Hepatocyte (in vitro differentiated cells): ENCODE results near the gene ZFPM1.

Experiments used
- EZH2 ChIP-seq: fragments of 200-600 bp; sonication (generic); IDR thresholded peaks from 2 replicates; pipeline ENCODE4 v1.6.1; 2016; ENCODE audit warnings: antibody characterized with exemption, mild to moderate bottlenecking, borderline replicate concordance
- TF ChIP-seq, protein P1 (sequence below): fragments of 200-600 bp; sonication (generic); IDR thresholded peaks from 2 replicates; pipeline ENCODE4 v1.5.1; 2016; ENCODE audit warnings: antibody characterized with exemption, mild to moderate bottlenecking; ENCODE audit not compliant: poor library complexity

DNA sequence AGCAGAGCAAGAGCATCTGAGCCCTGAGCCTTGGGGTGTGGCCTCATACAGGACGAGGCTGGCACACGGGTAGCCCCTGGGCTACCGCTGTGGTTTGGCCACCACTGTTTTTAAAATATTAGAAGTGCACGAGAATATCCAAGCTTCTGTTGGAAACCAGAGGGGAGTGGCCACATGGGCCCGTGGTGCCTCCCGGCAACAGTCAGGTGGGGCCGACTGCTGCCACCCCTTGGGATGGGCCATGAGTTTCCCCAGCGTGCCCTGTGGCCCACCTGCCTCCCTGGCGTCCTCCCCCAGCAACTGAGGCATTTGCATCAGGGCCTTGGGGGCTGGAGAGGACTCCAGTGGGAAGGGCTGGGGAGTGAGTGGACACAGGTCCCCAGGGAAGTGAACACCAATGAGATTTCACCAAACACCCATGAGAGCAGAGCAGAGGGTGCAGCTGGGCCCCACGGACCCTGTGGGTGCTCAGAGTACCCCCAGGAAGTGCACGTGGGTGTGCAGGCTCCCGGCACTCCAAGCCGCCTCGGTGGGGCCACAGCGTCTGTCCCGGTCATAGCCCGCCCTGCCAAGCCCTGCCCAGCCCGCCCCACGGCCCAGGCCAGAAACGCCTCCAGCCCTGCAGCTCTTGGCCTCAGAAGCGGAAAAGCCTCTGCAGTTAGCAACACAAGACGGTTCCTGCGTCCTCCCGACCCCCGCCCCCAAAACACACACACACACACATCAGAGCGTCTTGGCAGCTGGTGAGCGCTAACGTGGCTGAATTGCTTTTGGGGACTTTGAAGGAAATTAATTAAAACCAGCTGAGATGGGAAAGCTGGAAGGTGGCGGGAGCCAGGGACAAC is 47.6 kb upstream of the ZFPM1 start:
- TF ChIP-seq, protein P1, sequence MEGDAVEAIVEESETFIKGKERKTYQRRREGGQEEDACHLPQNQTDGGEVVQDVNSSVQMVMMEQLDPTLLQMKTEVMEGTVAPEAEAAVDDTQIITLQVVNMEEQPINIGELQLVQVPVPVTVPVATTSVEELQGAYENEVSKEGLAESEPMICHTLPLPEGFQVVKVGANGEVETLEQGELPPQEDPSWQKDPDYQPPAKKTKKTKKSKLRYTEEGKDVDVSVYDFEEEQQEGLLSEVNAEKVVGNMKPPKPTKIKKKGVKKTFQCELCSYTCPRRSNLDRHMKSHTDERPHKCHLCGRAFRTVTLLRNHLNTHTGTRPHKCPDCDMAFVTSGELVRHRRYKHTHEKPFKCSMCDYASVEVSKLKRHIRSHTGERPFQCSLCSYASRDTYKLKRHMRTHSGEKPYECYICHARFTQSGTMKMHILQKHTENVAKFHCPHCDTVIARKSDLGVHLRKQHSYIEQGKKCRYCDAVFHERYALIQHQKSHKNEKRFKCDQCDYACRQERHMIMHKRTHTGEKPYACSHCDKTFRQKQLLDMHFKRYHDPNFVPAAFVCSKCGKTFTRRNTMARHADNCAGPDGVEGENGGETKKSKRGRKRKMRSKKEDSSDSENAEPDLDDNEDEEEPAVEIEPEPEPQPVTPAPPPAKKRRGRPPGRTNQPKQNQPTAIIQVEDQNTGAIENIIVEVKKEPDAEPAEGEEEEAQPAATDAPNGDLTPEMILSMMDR = no peak
- TF ChIP-seq EZH2 = no peak
